GM12875 (cell line): Measurements from ENCODE around the gene WDR75.
"Not testable (repeated sequence)": the region's sequence is repeated elsewhere in the genome, so short reads cannot be mapped to it uniquely, and the experiment has no call there.

Experiments
- H3K4me3 ChIP-seq: one replicate; pipeline ENCODE4 v1.5.1; 2011; ENCODE audit warnings: low read depth, low read length, control low read depth
- TF ChIP-seq, protein P1 (sequence below): IDR thresholded peaks from 2 replicates; pipeline ENCODE4 v1.5.1; 2011; ENCODE audit warnings: low read depth, mild to moderate bottlenecking, control low read depth, inconsistent platforms, low read length, moderate library complexity, borderline replicate concordance; ENCODE audit not compliant: insufficient read depth

WDR75 gene

DNA sequence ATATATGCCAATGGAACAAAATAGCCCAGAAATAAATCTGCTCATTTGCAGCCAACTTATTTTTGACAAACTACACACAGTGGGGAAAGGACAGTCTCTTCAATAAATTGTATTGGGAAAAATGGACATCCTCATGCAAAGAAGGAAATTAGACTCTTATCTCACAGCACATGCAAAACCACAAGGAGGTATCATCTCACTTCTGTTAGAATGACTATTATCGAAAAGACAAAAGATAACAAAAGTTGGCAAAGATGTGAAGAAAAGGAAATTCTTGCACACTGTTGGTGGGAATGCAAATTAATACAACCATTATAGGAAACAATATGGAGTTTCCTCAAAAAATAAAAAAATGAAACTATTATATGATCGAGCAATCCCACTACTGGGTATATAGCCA lies 16.3 kb upstream of the WDR75 start:
- TF ChIP-seq, protein P1, sequence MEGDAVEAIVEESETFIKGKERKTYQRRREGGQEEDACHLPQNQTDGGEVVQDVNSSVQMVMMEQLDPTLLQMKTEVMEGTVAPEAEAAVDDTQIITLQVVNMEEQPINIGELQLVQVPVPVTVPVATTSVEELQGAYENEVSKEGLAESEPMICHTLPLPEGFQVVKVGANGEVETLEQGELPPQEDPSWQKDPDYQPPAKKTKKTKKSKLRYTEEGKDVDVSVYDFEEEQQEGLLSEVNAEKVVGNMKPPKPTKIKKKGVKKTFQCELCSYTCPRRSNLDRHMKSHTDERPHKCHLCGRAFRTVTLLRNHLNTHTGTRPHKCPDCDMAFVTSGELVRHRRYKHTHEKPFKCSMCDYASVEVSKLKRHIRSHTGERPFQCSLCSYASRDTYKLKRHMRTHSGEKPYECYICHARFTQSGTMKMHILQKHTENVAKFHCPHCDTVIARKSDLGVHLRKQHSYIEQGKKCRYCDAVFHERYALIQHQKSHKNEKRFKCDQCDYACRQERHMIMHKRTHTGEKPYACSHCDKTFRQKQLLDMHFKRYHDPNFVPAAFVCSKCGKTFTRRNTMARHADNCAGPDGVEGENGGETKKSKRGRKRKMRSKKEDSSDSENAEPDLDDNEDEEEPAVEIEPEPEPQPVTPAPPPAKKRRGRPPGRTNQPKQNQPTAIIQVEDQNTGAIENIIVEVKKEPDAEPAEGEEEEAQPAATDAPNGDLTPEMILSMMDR = no peak
- H3K4me3 ChIP-seq = no peak overlapping the region

- no peak overlapping the region for H3K4me3 ChIP-seq
- TF ChIP-seq, protein P1 = no peak
These were observed 15.6 kb upstream of the WDR75 start for GRCh38 chr2:189425676-189426075.

- H3K4me3 ChIP-seq = no peak overlapping the region
- TF ChIP-seq, protein P1 = no peak
These were observed 14.4 kb upstream of the WDR75 start for GRCh38 chr2:189426886-189427285.

DNA sequence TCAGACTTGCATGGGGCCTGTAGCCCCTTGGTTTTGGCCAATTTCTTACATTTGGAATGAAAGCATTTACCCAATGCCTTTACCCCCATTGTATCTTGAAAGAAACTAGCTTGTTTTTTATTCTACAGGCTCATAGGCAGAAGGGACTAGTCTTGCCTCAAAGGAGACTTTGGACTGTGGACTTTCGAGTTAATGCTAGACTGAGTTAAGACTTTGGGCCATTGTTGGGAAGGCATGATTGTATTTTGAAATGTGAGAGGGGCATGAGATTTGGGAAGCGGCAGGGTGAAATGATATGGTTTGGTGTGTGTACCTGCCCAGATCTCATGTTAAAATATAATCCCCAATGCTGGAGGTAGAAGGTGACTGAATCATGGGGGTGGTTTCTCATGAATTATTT lies 13.4 kb upstream of the WDR75 start:
- H3K4me3 ChIP-seq = no peak overlapping the region
- TF ChIP-seq, protein P1 = no peak

- H3K4me3 ChIP-seq = not testable (repeated sequence)
These were observed 10.8 kb upstream of the WDR75 start for GRCh38 chr2:189430448-189430847.

- H3K4me3 ChIP-seq = not testable (repeated sequence)
These were observed 5.5 kb upstream of the WDR75 start for GRCh38 chr2:189435803-189436202.

DNA sequence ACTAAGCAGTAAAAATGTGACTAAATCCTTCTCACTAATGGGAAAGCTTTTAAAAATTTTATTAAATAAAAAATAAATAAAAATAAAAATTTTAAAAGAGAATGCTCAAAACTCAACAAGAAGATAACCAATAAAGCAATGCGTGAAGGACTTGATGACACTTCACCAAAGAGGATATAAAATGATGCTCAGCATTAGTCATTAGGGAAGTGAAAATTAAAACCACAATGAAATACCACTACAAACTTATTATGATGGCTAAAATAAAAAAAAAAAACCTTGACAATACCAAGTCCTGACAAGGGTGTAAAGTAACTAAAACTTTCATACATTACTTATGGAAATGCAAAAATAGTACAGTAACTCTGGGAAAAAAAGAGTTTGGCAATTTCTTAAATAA lies 3.3 kb upstream of the WDR75 start:
- no peak overlapping the region for H3K4me3 ChIP-seq
- TF ChIP-seq, protein P1 = no peak

DNA sequence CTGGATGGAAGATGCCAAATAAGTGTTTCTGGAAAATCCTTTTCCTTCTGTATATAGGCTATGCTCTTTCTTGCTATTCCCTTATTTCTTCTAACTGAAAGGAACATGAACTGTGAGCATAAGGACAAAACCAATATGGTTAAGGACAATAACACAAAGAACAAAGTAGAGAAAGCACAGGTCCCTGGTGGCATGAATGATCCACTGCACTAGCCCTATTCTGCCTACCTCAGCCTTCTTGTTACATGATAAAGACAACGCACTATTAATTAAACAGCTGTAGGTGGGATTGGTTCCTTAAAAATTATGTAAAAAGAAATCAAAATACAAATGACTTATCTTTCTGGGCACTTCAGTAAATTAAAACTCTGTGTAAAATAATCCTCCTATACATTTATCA lies 1.9 kb upstream of the WDR75 start:
- H3K4me3 ChIP-seq = no peak overlapping the region
- TF ChIP-seq, protein P1 = 0 out of 2 replicates have a peak, but pooled peaks have one; percentile 10

DNA sequence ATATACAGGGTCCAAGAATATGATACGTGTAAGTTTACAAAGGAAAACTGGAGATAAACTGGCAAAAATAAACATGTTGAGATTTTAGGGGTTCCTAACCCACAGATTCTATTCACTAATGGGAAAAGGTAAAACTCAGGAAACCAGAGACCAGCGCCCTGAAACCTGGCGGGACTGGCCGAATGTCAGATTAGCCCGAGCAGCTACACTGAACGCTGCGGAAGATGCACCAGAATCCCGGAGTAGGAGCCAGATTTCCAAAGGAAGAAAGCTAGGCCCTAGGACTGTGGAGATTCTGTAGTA lies 679 bp upstream of the WDR75 start:
- TF ChIP-seq, protein P1 = no peak
- peak overlapping the region; percentile 80 for H3K4me3 ChIP-seq
